HepG2 (cell line): ENCODE measurements around the gene DNAJC18. TPM values are rescaled to one million over a fixed set of nuclear protein-coding genes. Genes with fewer than 3 reads are reported as not detected.
A peak's percentile ranks its signal among the peaks of the same experiment; 100 is the strongest.

Experiments used
- GABPB1 ChIP-seq: IDR thresholded peaks from 2 replicates; pipeline ENCODE4 v1.6.1; 2016; ENCODE audit warnings: mild to moderate bottlenecking, missing genetic modification reagents, moderate library complexity, missing compliant biosample characterization
- HNF4A ChIP-seq: sonication (generic); formaldehyde crosslinking; IDR thresholded peaks from 2 replicates; pipeline ENCODE4 v1.4.0; 2020; ENCODE audit warnings: missing genetic modification reagents
- HOXA3 ChIP-seq: sonication (generic); formaldehyde crosslinking; IDR thresholded peaks from 2 replicates; pipeline ENCODE4 v1.5.0; 2020; ENCODE audit warnings: missing genetic modification reagents
- SIX4 ChIP-seq: sonication (generic); formaldehyde crosslinking; IDR thresholded peaks from 2 replicates; pipeline ENCODE4 v1.4.0; 2020; ENCODE audit warnings: missing genetic modification reagents
- SMAD1 ChIP-seq: sonication (generic); formaldehyde crosslinking; IDR thresholded peaks from 2 replicates; pipeline ENCODE4 v1.4.0; 2020; ENCODE audit warnings: missing genetic modification reagents, low read depth, mild to moderate bottlenecking, borderline replicate concordance
- ZMYM4 ChIP-seq: sonication (generic); formaldehyde crosslinking; IDR thresholded peaks from 2 replicates; pipeline ENCODE4 v1.8.1; 2023; ENCODE audit warnings: mild to moderate bottlenecking, missing genetic modification reagents
- ZNF232 ChIP-seq: sonication (generic); formaldehyde crosslinking; IDR thresholded peaks from 2 replicates; pipeline ENCODE4 v1.4.0; 2020; ENCODE audit warnings: missing genetic modification reagents, borderline replicate concordance
- ZNF296 ChIP-seq: sonication (generic); formaldehyde crosslinking; conservative IDR thresholded peaks from 2 replicates; pipeline ENCODE4 v1.5.0; 2020; ENCODE audit warnings: mild to moderate bottlenecking, missing genetic modification reagents
- ZNF331 ChIP-seq: sonication (generic); formaldehyde crosslinking; IDR thresholded peaks from 2 replicates; pipeline ENCODE4 v1.4.0; 2020; ENCODE audit warnings: missing genetic modification reagents
- ZNF75D ChIP-seq: sonication (generic); formaldehyde crosslinking; IDR thresholded peaks from 2 replicates; pipeline ENCODE4 v1.8.1; 2023; ENCODE audit warnings: missing genetic modification reagents, mild to moderate bottlenecking, borderline replicate concordance
- ZNF781 ChIP-seq: sonication (generic); formaldehyde crosslinking; IDR thresholded peaks from 2 replicates; pipeline ENCODE4 v1.5.1; 2020; ENCODE audit warnings: borderline replicate concordance, mild to moderate bottlenecking, missing genetic modification reagents; ENCODE audit errors: not compliant biosample characterization
- ZNF792 ChIP-seq: IDR thresholded peaks from 2 replicates; pipeline ENCODE4 v1.6.1; 2016
- polyA plus RNA-seq, 8 experiments: library from polyadenylated mRNA; depleted of rRNA in 3 of 8; stranded (reverse) in 7 of 8; unstranded in 1 of 8; fragments of >200 nt; fragmentation: Illumina TruSeq in 4 of 8; extraction: Trizol in 4 of 8; gene quantifications; 2 replicates each; pipeline versions ENCODE4 v1.2.1 to v1.2.3, GENCODE V29; 2011 to 2016; ENCODE audit warnings: low read depth in 4 of 8, missing spikeins in 1 of 8, mixed read lengths in 1 of 8; ENCODE audit not compliant: insufficient read depth in 1 of 8
- total RNA-seq, 5 experiments: library from RNA; depleted of rRNA; stranded (reverse); fragments of >200 nt; fragmentation: Illumina TruSeq; extraction: Trizol; gene quantifications; 2 replicates each; pipeline ENCODE4 v1.2.3, GENCODE V29; 2016; ENCODE audit warnings: low read depth in 1 of 5
- TF ChIP-seq, protein P1 (sequence below): sonication (generic); formaldehyde crosslinking; IDR thresholded peaks from 2 replicates; pipeline ENCODE4 v1.8.0; 2022; ENCODE audit warnings: mild to moderate bottlenecking, missing genetic modification reagents, borderline replicate concordance
- TF ChIP-seq, protein P2 (sequence below): IDR thresholded peaks from 2 replicates; pipeline ENCODE4 v1.6.1; 2012; ENCODE audit warnings: inconsistent platforms
- TF ChIP-seq, protein P3 (sequence below): sonication (generic); formaldehyde crosslinking; conservative IDR thresholded peaks from 2 replicates; pipeline ENCODE4 v1.4.0; 2020; ENCODE audit warnings: missing genetic modification reagents
- TF ChIP-seq, protein P4 (sequence below): sonication (generic); formaldehyde crosslinking; IDR thresholded peaks from 2 replicates; pipeline ENCODE4 v1.5.0; 2020; ENCODE audit warnings: missing genetic modification reagents, mild to moderate bottlenecking, borderline replicate concordance
- TF ChIP-seq, protein P5 (sequence below): sonication (generic); formaldehyde crosslinking; IDR thresholded peaks from 2 replicates; pipeline ENCODE4 v1.5.1; 2020; ENCODE audit warnings: mild to moderate bottlenecking, missing genetic modification reagents, borderline replicate concordance
- TF ChIP-seq, protein P6 (sequence below): sonication (generic); formaldehyde crosslinking; IDR thresholded peaks from 2 replicates; pipeline ENCODE4 v1.4.0; 2020; ENCODE audit warnings: missing genetic modification reagents
- TF ChIP-seq, protein P7 (sequence below): sonication (generic); formaldehyde crosslinking; IDR thresholded peaks from 2 replicates; pipeline ENCODE4 v1.5.1; 2020; ENCODE audit warnings: missing genetic modification reagents, mild to moderate bottlenecking, borderline replicate concordance

The DNAJC18 gene
- total and polyA plus RNA-seq, 2 of the 13 experiments (the other 11 are each of a cell fraction or from before 2014, with no cell fraction given), result 6.5 to 6.6 TPM

DNA sequence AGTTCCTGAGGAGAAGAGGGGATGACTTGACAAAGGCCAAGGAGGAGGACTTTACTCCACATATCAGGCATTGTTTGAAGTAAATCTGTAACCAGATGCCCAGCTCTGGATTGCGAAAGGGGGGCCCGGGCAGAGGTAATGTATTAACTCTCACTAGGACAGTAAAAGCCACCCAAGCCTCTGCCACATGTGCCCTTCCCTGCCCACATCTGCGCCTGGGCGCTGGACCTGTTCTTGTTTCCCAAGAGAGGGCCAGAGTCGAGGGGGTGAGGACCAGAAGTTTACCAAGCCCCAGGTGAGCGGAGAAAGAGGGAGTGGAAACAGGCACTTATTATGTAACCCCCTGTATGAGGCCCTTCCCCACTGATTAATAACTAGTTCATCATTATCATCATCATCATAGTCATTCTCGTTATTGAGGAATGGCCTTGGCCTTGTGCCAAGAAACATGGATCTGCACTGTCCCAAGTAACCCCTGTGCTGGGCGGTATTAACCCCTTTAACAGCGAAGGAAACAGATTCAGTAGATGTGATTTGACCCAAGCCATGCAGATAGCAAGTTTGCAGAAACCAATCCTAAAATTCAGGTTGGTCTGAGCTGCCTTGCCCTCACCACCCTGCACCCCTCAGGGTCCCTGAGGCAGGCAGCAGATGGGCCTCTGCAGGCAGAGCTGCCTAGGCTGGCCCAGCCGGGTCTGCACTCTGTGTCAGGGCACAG, 55.9 kb downstream of the DNAJC18 start, which contains the start of gene SLC23A1 (continued):
- TF ChIP-seq, protein P1, sequence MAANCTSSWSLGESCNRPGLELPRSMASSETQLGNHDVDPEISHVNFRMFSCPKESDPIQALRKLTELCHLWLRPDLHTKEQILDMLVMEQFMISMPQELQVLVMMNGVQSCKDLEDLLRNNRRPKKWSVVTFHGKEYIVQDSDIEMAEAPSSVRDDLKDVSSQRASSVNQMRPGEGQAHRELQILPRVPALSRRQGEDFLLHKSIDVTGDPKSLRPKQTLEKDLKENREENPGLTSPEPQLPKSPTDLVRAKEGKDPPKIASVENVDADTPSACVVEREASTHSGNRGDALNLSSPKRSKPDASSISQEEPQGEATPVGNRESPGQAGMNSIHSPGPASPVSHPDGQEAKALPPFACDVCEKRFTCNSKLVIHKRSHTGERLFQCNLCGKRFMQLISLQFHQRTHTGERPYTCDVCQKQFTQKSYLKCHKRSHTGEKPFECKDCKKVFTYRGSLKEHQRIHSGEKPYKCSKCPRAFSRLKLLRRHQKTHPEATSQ (CRISPR knock-in tag), result no peak
- TF ChIP-seq, protein P2, sequence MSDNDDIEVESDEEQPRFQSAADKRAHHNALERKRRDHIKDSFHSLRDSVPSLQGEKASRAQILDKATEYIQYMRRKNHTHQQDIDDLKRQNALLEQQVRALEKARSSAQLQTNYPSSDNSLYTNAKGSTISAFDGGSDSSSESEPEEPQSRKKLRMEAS, result 0 out of 2 replicates have a peak, but pooled peaks have one; percentile 25
- TF ChIP-seq ZNF296 (CRISPR knock-in tag) (no peak), ZMYM4 (CRISPR knock-in tag) (0 out of 2 replicates have a peak, but pooled peaks have one; percentile 21), ZNF792 (CRISPR knock-in tag) (no peak), SIX4 (CRISPR knock-in tag) (peak; percentile 95), ZNF232 (no peak), ZNF781 (CRISPR knock-in tag) (no peak), ZNF331 (CRISPR knock-in tag) (0 out of 2 replicates have a peak, but pooled peaks have one; percentile 9), GABPB1 (CRISPR knock-in tag) (no peak; the same call in 1 of the 2 replicates), HOXA3 (no peak; the same call in 1 of the 2 replicates), HNF4A (CRISPR knock-in tag) (peak; percentile 55), SMAD1 (no peak), ZNF75D (CRISPR knock-in tag) (no peak)
- TF ChIP-seq, protein P3, sequence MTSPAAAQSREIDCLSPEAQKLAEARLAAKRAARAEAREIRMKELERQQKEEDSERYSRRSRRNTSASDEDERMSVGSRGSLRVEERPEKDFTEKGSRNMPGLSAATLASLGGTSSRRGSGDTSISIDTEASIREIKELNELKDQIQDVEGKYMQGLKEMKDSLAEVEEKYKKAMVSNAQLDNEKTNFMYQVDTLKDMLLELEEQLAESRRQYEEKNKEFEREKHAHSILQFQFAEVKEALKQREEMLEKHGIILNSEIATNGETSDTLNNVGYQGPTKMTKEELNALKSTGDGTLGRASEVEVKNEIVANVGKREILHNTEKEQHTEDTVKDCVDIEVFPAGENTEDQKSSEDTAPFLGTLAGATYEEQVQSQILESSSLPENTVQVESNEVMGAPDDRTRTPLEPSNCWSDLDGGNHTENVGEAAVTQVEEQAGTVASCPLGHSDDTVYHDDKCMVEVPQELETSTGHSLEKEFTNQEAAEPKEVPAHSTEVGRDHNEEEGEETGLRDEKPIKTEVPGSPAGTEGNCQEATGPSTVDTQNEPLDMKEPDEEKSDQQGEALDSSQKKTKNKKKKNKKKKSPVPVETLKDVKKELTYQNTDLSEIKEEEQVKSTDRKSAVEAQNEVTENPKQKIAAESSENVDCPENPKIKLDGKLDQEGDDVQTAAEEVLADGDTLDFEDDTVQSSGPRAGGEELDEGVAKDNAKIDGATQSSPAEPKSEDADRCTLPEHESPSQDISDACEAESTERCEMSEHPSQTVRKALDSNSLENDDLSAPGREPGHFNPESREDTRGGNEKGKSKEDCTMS, result no peak
- TF ChIP-seq, protein P4, sequence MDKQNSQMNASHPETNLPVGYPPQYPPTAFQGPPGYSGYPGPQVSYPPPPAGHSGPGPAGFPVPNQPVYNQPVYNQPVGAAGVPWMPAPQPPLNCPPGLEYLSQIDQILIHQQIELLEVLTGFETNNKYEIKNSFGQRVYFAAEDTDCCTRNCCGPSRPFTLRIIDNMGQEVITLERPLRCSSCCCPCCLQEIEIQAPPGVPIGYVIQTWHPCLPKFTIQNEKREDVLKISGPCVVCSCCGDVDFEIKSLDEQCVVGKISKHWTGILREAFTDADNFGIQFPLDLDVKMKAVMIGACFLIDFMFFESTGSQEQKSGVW (CRISPR knock-in tag), result no peak
- TF ChIP-seq, protein P5, sequence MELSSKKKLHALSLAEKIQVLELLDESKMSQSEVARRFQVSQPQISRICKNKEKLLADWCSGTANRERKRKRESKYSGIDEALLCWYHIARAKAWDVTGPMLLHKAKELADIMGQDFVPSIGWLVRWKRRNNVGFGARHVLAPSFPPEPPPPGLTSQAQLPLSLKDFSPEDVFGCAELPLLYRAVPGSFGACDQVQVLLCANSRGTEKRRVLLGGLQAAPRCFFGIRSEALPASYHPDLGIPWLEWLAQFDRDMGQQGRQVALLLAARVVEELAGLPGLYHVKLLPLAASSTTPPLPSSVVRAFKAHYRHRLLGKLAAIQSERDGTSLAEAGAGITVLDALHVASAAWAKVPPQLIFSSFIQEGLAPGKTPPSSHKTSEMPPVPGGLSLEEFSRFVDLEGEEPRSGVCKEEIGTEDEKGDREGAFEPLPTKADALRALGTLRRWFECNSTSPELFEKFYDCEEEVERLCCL (CRISPR knock-in tag), result no peak
- TF ChIP-seq, protein P6, sequence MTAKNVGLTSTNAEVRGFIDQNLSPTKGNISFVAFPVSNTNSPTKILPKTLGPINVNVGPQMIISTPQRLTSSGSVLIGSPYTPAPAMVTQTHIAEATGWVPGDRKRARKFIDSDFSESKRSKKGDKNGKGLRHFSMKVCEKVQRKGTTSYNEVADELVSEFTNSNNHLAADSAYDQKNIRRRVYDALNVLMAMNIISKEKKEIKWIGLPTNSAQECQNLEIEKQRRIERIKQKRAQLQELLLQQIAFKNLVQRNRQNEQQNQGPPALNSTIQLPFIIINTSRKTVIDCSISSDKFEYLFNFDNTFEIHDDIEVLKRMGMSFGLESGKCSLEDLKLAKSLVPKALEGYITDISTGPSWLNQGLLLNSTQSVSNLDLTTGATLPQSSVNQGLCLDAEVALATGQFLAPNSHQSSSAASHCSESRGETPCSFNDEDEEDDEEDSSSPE (CRISPR knock-in tag), result no peak
- TF ChIP-seq, protein P7, sequence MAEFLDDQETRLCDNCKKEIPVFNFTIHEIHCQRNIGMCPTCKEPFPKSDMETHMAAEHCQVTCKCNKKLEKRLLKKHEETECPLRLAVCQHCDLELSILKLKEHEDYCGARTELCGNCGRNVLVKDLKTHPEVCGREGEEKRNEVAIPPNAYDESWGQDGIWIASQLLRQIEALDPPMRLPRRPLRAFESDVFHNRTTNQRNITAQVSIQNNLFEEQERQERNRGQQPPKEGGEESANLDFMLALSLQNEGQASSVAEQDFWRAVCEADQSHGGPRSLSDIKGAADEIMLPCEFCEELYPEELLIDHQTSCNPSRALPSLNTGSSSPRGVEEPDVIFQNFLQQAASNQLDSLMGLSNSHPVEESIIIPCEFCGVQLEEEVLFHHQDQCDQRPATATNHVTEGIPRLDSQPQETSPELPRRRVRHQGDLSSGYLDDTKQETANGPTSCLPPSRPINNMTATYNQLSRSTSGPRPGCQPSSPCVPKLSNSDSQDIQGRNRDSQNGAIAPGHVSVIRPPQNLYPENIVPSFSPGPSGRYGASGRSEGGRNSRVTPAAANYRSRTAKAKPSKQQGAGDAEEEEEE (CRISPR knock-in tag), result no peak
